H9 (cell line): ENCODE results near the gene ADM. TPM values are rescaled to one million over a fixed set of nuclear protein-coding genes. Genes with fewer than 3 reads are reported as not detected.
A peak's percentile ranks its signal among the peaks of the same experiment; 100 is the strongest.

Experiments
- DNase-seq: peaks from one replicate; pipeline ENCODE4 v3.0.0-alpha.2; 2017
- H2AFZ ChIP-seq: one replicate; pipeline ENCODE4 v1.6.1; 2013; ENCODE audit warnings: mild to moderate bottlenecking, low read length, control low read depth, moderate library complexity
- H2AK5ac ChIP-seq: 2 replicates; pipeline ENCODE4 v1.6.1; 2013; ENCODE audit warnings: low read length, control low read depth, mixed read lengths; ENCODE audit not compliant: insufficient read length
- H2BK120ac ChIP-seq: one replicate; pipeline ENCODE4 v1.6.1; 2013; ENCODE audit warnings: low read depth, mild to moderate bottlenecking, low read length, control low read depth, inconsistent platforms; ENCODE audit not compliant: poor library complexity, severe bottlenecking
- H2BK12ac ChIP-seq: 2 replicates; pipeline ENCODE4 v1.6.1; 2013; ENCODE audit warnings: low read length, control low read depth, mixed read lengths, low read depth; ENCODE audit not compliant: insufficient read length
- H2BK15ac ChIP-seq: 2 replicates; pipeline ENCODE4 v1.6.1; 2013; ENCODE audit warnings: low read depth, low read length, control low read depth
- H2BK20ac ChIP-seq: one replicate; pipeline ENCODE4 v1.6.1; 2013; ENCODE audit warnings: low read depth, mild to moderate bottlenecking, low read length, control low read depth, inconsistent platforms; ENCODE audit not compliant: poor library complexity, severe bottlenecking
- H2BK5ac ChIP-seq: 2 replicates; pipeline ENCODE4 v1.6.1; 2013; ENCODE audit warnings: low read length, control low read depth, mixed read lengths; ENCODE audit not compliant: insufficient read length
- H3K14ac ChIP-seq: 2 replicates; pipeline ENCODE4 v1.6.1; 2013; ENCODE audit warnings: low read length, control low read depth; ENCODE audit not compliant: insufficient read depth
- H3K18ac ChIP-seq: 2 replicates; pipeline ENCODE4 v1.6.1; 2013; ENCODE audit warnings: low read depth, mild to moderate bottlenecking, mixed read lengths, low read length, control low read depth; ENCODE audit not compliant: insufficient read length
- H3K23ac ChIP-seq: 2 replicates; pipeline ENCODE4 v1.6.1; 2013; ENCODE audit warnings: low read length, control low read depth, mixed read lengths, low read depth; ENCODE audit not compliant: insufficient read length
- H3K23me2 ChIP-seq: 2 replicates; pipeline ENCODE4 v1.6.1; 2013; ENCODE audit warnings: low read depth, mild to moderate bottlenecking, mixed read lengths, low read length, control low read depth; ENCODE audit not compliant: insufficient read length, poor library complexity, severe bottlenecking
- H3K27ac ChIP-seq: 2 replicates; pipeline ENCODE4 v1.5.1; 2013; ENCODE audit warnings: low read length, control low read depth, mixed read lengths, low read depth; ENCODE audit not compliant: insufficient read length
- H3K27me3 ChIP-seq: 2 replicates; pipeline ENCODE4 v1.6.1; 2013; ENCODE audit warnings: low read length, control low read depth, inconsistent platforms; ENCODE audit not compliant: insufficient read depth
- H3K4ac ChIP-seq: 2 replicates; pipeline ENCODE4 v1.6.1; 2013; ENCODE audit warnings: low read depth, mild to moderate bottlenecking, control low read depth, inconsistent platforms, low read length, moderate library complexity
- H3K4me1 ChIP-seq: 2 replicates; pipeline ENCODE4 v1.6.1; 2013; ENCODE audit warnings: low read length, control low read depth, inconsistent platforms; ENCODE audit not compliant: insufficient read depth
- H3K4me2 ChIP-seq: 2 replicates; pipeline ENCODE4 v1.6.1; 2013; ENCODE audit warnings: low read length, control low read depth, mixed read lengths; ENCODE audit not compliant: insufficient read length, insufficient read depth
- H3K56ac ChIP-seq: 2 replicates; pipeline ENCODE4 v1.6.1; 2013; ENCODE audit warnings: low read depth, mild to moderate bottlenecking, mixed read lengths, low read length, control low read depth; ENCODE audit not compliant: insufficient read length
- H3K79me1 ChIP-seq: 2 replicates; pipeline ENCODE4 v1.6.1; 2013; ENCODE audit warnings: low read depth, mild to moderate bottlenecking, moderate library complexity, low read length, control low read depth, inconsistent platforms; ENCODE audit not compliant: insufficient read depth, poor library complexity, severe bottlenecking
- H3K79me2 ChIP-seq: 2 replicates; pipeline ENCODE4 v1.6.1; 2013; ENCODE audit warnings: low read length, control low read depth, inconsistent platforms; ENCODE audit not compliant: insufficient read depth
- H3K9ac ChIP-seq: 2 replicates; pipeline ENCODE4 v1.6.1; 2013; ENCODE audit warnings: low read length, control low read depth, mixed read lengths; ENCODE audit not compliant: insufficient read length; ENCODE audit errors: extremely low read depth
- H3K9me3 ChIP-seq: one replicate; pipeline ENCODE4 v1.6.1; 2013; ENCODE audit warnings: low read depth, low read length, inconsistent platforms; ENCODE audit not compliant: control insufficient read depth
- H3T11ph ChIP-seq: one replicate; pipeline ENCODE4 v1.6.1; 2013; ENCODE audit warnings: mild to moderate bottlenecking, low read length, control low read depth, inconsistent platforms
- H4K20me1 ChIP-seq: one replicate; pipeline ENCODE4 v1.6.1; 2013; ENCODE audit not compliant: control insufficient read depth, insufficient read length, insufficient read depth
- H4K5ac ChIP-seq: 2 replicates; pipeline ENCODE4 v1.6.1; 2013; ENCODE audit warnings: low read depth, mild to moderate bottlenecking, mixed read lengths, low read length, control low read depth; ENCODE audit not compliant: insufficient read length
- H4K8ac ChIP-seq: replicated peaks from 2 replicates; pipeline ENCODE4 v1.6.1; 2013; ENCODE audit warnings: low read length, control low read depth, mixed read lengths, low read depth; ENCODE audit not compliant: insufficient read length
- H4K91ac ChIP-seq: 2 replicates; pipeline ENCODE4 v1.6.1; 2013; ENCODE audit warnings: low read depth, mild to moderate bottlenecking, moderate library complexity, mixed read lengths, low read length, control low read depth; ENCODE audit not compliant: insufficient read length
- H3K27ac Mint-ChIP-seq, 3 experiments: 2 replicates in 2 of 3; 3 replicates in 1 of 3; pipeline ENCODE4 v1.8.0; 2020 to 2021; ENCODE audit warnings: mixed read lengths in 3 of 3, mild to moderate bottlenecking in 1 of 3, moderate library complexity in 1 of 3
- H3K27me3 Mint-ChIP-seq: 2 replicates; pipeline ENCODE4 v1.8.0; 2021; ENCODE audit warnings: low read depth, mild to moderate bottlenecking, moderate library complexity, mixed read lengths
- H3K36me3 Mint-ChIP-seq, 3 experiments: 2 replicates in 2 of 3; 3 replicates in 1 of 3; pipeline ENCODE4 v1.8.0; 2020 to 2021; ENCODE audit warnings: low read depth in 3 of 3, mixed read lengths in 3 of 3; ENCODE audit not compliant: insufficient read depth in 1 of 3
- H3K4me1 Mint-ChIP-seq, 2 experiments: 2 replicates each; pipeline ENCODE4 v1.8.0; 2020; ENCODE audit warnings: mixed read lengths in 2 of 2
- H3K4me3 Mint-ChIP-seq, 2 experiments: 2 replicates in 1 of 2; 3 replicates in 1 of 2; pipeline ENCODE4 v1.8.0; 2020 to 2021; ENCODE audit warnings: mild to moderate bottlenecking in 2 of 2, mixed read lengths in 2 of 2, moderate library complexity in 1 of 2
- H3K9me3 Mint-ChIP-seq, 2 experiments: 2 replicates in 1 of 2; 3 replicates in 1 of 2; pipeline ENCODE4 v1.8.0; 2020; ENCODE audit warnings: mild to moderate bottlenecking in 2 of 2, mixed read lengths in 2 of 2, moderate library complexity in 1 of 2
- WGBS: extraction: QIAGEN DNeasy Blood & Tissue Kit; methylation state at CpG from one replicate; pipeline ENCODE4 v1.1.7; 2013; ENCODE audit warnings: missing lambda C conversion rate, low lambda C conversion rate, mixed read lengths; ENCODE audit not compliant: insufficient read length; ENCODE audit errors: extremely low coverage; 5-methylcytosine and 5-hydroxymethylcytosine counted together
- total RNA-seq: library from RNA; stranded (reverse); gene quantifications from 2 replicates; pipeline ENCODE4 v1.2.1, GENCODE V29; 2021
- TF ChIP-seq, protein P1 (sequence below): fragments of 200-600 bp; sonication (generic); conservative IDR thresholded peaks from 3 replicates; pipeline ENCODE4 v1.8.0; 2021; ENCODE audit warnings: antibody characterized with exemption, mild to moderate bottlenecking

Gene ADM
- total RNA-seq, 1 experiment from 2014 or later, result 99.1 TPM

DNA sequence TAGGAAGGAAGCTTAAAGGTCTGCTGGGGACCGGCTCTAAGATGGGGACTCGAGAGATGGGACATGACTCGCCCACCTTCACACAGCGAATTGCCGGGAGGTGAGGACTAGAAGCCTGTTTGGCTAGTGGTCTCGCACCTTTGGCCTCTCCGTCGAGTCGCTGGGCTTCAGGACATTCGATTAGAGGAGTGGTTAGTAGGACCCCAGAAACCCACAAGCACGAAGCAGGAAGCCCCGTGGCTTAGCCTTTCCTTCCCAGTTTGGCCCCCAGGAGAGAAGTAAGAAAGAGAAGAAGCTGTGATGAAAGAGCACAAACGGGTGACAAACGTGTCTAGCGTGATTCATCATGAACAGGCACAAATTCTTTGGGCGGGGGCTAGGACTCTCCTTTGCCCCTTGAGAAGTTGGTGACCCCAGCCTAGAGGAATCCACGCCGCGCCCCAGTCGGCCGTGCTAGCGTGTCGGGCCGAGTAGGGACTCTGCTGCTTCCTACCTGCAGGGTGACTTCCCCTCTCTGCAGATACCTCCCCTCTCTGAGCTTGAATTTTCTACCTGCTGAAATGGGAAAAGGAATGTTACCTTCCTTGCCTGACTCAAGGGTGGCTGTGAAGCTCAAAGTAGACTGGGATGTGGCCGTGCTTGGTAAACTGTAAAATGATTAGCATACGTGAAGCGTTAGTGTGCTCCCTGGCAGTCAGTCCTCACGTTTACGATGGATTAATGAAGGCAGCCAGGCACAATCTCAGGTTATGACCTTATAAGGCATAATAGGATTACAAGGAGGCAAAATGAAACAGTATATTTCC lies 1.1 kb upstream of the ADM start:
- Histone ChIP-seq H2BK20ac (no peak overlapping the region), H4K5ac (no peak overlapping the region), H2BK120ac (no peak overlapping the region), H3T11ph (no peak overlapping the region), H3K4ac (no peak overlapping the region), H3K14ac (peak overlapping the region; percentile 77), H4K8ac (no peak overlapping the region), H2BK5ac (no peak overlapping the region), H3K18ac (peak overlapping the region; percentile 39), H3K56ac (no peak overlapping the region), H2AK5ac (no peak overlapping the region), H3K4me2 (peak overlapping the region; percentile 75), H3K23ac (no peak overlapping the region), H2AFZ (no peak overlapping the region), H2BK12ac (no peak overlapping the region), H3K23me2 (peaks cover 39% of the 10 kb centered on the region), H3K9me3 (no peaks in the 10 kb centered on the region), H3K4me1 (no peaks in the 10 kb centered on the region; the same call in 1 of the 2 replicates), H3K27me3 (no peaks in the 10 kb centered on the region; the same call in 1 of the 2 replicates), H2BK15ac (no peak overlapping the region), H4K91ac (no peak overlapping the region), H4K20me1 (no peaks in the 10 kb centered on the region), H3K27ac (no peak overlapping the region), H3K79me2 (peaks cover 7% of the 10 kb centered on the region; the same call in 1 of the 2 replicates), H3K9ac (peak overlapping the region; percentile 21), H3K79me1 (no peaks in the 10 kb centered on the region)
- Mint-ChIP-seq H3K27me3 (peaks cover 36% of the 10 kb centered on the region), H3K36me3 (peaks cover 12 to 35% (median 23%) of the 10 kb centered on the region in 3 experiments; a peak in 6 of 7 replicates), H3K9me3 (no peaks in the 10 kb centered on the region; a peak in 1 of 5 replicates), H3K27ac (peak overlapping the region in 2 of 3 experiments; percentile 85 to 90; a peak in 5 of 7 replicates), H3K4me1 (peaks cover 30 to 38% of the 10 kb centered on the region in 2 experiments), H3K4me3 (peak overlapping the region; percentile 84 to 93)
- peak; percentile 52 for DNase-seq
- TF ChIP-seq, protein P1, sequence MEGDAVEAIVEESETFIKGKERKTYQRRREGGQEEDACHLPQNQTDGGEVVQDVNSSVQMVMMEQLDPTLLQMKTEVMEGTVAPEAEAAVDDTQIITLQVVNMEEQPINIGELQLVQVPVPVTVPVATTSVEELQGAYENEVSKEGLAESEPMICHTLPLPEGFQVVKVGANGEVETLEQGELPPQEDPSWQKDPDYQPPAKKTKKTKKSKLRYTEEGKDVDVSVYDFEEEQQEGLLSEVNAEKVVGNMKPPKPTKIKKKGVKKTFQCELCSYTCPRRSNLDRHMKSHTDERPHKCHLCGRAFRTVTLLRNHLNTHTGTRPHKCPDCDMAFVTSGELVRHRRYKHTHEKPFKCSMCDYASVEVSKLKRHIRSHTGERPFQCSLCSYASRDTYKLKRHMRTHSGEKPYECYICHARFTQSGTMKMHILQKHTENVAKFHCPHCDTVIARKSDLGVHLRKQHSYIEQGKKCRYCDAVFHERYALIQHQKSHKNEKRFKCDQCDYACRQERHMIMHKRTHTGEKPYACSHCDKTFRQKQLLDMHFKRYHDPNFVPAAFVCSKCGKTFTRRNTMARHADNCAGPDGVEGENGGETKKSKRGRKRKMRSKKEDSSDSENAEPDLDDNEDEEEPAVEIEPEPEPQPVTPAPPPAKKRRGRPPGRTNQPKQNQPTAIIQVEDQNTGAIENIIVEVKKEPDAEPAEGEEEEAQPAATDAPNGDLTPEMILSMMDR, result no peak
- no CpG with 5 or more reads among the region's 29 CpGs for whole genome bisulfite sequencing
